Activated CD8-positive, alpha-beta memory T cell treated with anti-CD3 and anti-CD28 coated beads, Interleukin-2, amount 10 ng/mL, durations not matched to agents 7 days and 5 days (primary cell): ENCODE results near the gene ITGB8. TPM values are rescaled to one million over a fixed set of nuclear protein-coding genes. Genes with fewer than 3 reads are reported as not detected.

Experiments
- ATAC-seq: fragments of 150-1000 bp; cut with Tn5 transposase; one replicate; pipeline ENCODE4 v1.10.0; 2021; ENCODE audit warnings: moderate library complexity
- CTCF ChIA-PET: fragments of 350-600 bp; sonication (Branson Sonifier 250); formaldehyde crosslinking; loops from one replicate; lab custom pipeline; 2021; ENCODE audit warnings: antibody characterized with exemption; lab: Charles Lee
- DNase-seq: peaks from one replicate; pipeline ENCODE4 v3.0.0-alpha.2; 2020
- H3K27ac Mint-ChIP-seq: one replicate; pipeline ENCODE4 v1.8.0; 2021; ENCODE audit warnings: mild to moderate bottlenecking, mixed read lengths
- H3K27me3 Mint-ChIP-seq: one replicate; pipeline ENCODE4 v1.8.0; 2021; ENCODE audit warnings: mixed read lengths
- H3K36me3 Mint-ChIP-seq: one replicate; pipeline ENCODE4 v1.8.0; 2021; ENCODE audit warnings: mild to moderate bottlenecking, mixed read lengths
- H3K4me1 Mint-ChIP-seq: one replicate; pipeline ENCODE4 v1.8.0; 2021; ENCODE audit warnings: mixed read lengths
- H3K4me3 Mint-ChIP-seq: one replicate; pipeline ENCODE4 v1.8.0; 2021; ENCODE audit warnings: mild to moderate bottlenecking, moderate library complexity, mixed read lengths
- H3K9me3 Mint-ChIP-seq: one replicate; pipeline ENCODE4 v1.8.0; 2022; ENCODE audit warnings: low read depth, mixed read lengths
- total RNA-seq, 2 experiments: library from RNA; stranded (reverse); gene quantifications; one replicate each; pipeline ENCODE4 v1.2.3, GENCODE V29; 2021

Gene ITGB8
- total RNA-seq, 2 experiments from 2014 or later = 0.06 to 0.07 TPM

DNA sequence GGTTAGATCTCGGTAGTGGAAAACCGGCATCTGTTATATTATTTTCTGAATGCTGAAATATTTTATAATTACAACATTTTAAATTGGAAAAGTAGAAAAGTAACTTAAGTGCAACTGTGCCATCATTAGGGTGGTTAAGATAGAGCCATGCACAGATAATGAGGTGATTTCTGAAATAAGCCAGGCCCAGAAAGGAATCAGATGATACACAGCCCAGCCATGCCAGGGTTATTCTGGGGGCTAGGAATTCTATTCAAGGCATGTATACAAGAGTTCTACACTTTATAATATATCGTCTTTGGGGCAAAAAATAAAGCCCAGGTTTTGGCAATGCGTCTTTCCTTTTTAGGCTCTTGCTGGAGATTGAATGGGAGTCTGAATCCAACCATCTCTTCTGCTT is 128.7 kb downstream of the ITGB8 start:
- H3K4me1 Mint-ChIP-seq = no peaks in the 10 kb centered on the region

DNA sequence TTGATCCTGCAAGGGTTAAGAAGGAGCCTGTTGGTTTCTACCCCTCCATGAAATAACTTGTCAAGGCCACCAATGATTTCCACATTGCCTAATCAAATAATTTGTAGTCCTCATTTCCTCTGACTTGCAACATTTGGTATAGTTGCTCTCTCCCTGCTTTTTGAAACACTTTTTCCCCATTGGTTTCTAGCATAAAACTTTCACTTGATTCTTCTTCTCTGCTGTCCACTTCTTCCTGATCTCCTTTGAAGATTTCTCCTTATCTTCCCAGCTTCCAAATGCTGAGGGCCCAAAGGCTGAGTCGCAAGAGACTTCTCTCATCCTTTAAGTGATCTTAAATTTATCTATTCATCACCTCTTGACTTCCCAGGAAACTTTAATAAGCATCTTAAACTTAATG is 134.2 kb downstream of the ITGB8 start:
- Mint-ChIP-seq H3K4me1 (no peaks in the 10 kb centered on the region), H3K27ac (no peak overlapping the region), H3K4me3 (no peak overlapping the region), H3K36me3 (no peaks in the 10 kb centered on the region), H3K27me3 (no peaks in the 10 kb centered on the region), H3K9me3 (no peaks in the 10 kb centered on the region)
- DNase-seq = no peak
- CTCF ChIA-PET = no interaction called here
- no peak for ATAC-seq

More for the DNA sequence above, 128.7 kb downstream of the ITGB8 start:
- H3K4me3 Mint-ChIP-seq = no peak overlapping the region
- ATAC-seq (no peak), DNase-seq (no peak)
- H3K9me3 Mint-ChIP-seq = no peaks in the 10 kb centered on the region
- no peak overlapping the region for H3K27ac Mint-ChIP-seq
- no peaks in the 10 kb centered on the region for H3K36me3 Mint-ChIP-seq
- H3K27me3 Mint-ChIP-seq = no peaks in the 10 kb centered on the region
- CTCF ChIA-PET = no interaction called here

Other genes starting within 250 kb of the ITGB8 start
- 1 to 10 TPM; 1.5 to 2.7 TPM for gene MACC1, start 113.5 kb upstream of the ITGB8 start, total RNA-seq